GM19438 (cell line): ENCODE data around the gene RHO.
A peak's percentile ranks its signal among the peaks of the same experiment; 100 is the strongest.

ENCODE experiments used
- ATAC-seq: cut with Tn5 transposase; IDR thresholded peaks from one replicate; pipeline ENCODE4 v1.9.1; 2021; ENCODE audit warnings: low read depth; ENCODE audit not compliant: unreplicated experiment

Gene RHO

DNA sequence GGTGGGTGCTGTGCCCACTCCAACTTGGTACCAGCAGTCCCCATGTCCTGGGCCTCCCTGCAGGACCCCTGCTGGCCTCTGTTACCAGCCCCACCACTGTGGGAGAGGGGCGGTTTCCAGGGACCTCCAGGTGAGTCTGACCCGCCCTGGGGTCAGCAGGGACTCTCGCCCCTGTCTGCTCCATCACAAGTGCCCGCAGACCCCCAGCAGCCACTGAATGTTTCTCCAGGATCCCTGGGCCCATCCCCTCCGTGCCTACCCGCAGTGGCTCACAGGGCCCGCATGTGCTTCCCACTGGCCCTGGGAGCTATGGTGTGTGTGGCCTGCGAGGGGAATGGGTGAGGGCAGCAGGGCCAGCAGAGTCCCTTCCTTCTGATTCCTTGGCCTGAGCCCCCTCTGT, 9.9 kb upstream of the RHO start:
- ATAC-seq = no peak

GRCh38 chr3:129519449-129519848, 9.0 kb upstream of the RHO start:
- ATAC-seq = no peak

DNA sequence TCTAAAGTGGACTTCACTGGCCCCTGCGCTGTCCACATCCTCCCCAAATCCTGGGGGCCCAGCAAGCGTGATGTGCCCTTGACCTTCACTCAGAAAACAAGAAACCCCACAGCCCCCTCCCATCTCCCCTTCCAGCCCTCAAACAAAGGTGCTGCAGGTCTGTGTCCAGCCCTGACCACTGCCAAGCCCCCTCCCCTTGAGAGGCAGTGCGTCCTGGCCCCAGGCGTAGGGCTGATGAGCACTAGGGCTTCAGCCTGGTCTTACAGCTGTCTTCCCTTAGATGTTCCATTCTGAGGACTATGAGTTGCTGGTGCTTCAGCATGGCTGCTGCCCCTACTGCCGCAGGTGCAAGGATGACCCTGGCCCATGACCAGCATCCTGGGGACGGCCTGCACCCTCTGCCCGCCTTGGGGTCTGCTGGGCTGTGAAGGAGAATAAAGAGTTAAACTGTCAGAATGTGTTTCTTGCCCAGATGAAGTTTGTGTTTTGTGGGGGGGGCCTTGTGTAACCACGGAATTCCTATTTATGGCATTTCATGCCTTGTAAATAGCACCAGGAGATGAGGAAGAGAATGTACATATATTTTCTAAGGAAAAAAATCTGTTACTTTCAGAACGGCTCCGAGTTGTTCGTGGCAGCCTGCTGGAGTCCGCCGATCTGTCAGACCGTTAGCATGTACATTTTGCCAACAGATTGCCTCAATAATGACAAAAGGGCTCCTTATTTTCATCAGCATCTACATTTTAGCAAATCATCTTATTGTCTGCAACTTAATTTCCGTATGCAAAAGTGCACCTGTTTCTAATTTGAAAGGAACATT, 8.3 kb upstream of the RHO start:
- ATAC-seq = no peak

DNA sequence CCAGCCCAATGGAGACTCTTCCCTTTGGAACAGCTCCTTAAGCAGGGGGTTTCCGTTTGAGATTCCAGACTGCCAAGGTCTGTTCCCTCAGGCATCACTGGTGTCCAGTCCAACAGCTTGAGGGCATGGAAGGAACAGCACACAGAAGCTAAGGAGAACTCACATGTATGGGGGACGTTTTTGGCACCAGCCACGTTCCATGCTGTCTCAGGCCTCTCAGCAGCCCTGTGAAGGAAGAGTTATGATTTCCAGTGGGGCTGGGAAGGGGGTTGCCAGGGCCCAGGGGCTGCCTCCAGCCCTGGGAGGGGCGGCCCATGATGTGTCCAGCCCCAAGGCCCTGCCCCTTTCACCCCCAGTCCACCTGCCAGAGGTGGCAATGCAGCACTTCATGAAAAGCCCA, 7.5 kb upstream of the RHO start:
- no peak for ATAC-seq

DNA sequence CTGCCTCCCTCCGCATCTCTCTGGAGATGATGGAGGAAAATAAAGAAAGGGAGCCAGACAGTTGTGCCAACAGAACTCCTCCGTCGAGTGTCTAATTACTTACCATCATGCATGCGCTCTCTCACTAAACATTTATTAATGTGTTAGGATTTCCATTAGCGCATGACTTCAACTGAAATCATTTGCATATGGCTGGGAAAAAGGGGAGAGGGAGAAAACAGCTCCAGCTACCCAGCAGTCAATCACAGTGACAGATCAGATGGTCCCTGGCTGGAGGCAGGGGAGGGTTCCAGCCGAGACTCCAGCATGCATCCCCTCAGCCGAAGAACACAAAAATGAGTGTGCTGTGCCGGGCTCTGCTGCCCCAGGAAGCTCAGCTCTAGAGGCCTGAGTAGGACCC, 6.8 kb upstream of the RHO start:
- no peak for ATAC-seq

- no peak for ATAC-seq
These were observed 5.5 kb upstream of the RHO start for GRCh38 chr3:129522953-129523352.

DNA sequence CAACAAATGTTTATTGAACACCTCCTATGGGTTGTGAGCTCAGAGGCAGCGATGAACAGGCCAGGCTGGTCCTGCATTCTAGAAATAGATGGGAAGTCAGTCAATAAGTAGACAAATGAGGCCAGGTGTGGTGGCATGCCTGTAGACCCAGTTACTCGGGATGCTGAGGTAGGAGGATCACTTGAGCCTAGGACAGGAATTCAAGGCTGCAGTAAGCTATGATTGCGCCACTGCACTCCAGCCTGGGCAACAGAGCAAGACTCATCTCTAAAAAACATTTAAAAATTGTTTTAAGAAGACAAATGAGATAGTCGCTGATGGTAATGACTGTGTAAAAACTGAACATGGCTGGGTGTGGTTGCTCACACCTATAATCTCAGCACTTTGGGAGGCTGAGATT, 4.4 kb upstream of the RHO start:
- no peak for ATAC-seq

DNA sequence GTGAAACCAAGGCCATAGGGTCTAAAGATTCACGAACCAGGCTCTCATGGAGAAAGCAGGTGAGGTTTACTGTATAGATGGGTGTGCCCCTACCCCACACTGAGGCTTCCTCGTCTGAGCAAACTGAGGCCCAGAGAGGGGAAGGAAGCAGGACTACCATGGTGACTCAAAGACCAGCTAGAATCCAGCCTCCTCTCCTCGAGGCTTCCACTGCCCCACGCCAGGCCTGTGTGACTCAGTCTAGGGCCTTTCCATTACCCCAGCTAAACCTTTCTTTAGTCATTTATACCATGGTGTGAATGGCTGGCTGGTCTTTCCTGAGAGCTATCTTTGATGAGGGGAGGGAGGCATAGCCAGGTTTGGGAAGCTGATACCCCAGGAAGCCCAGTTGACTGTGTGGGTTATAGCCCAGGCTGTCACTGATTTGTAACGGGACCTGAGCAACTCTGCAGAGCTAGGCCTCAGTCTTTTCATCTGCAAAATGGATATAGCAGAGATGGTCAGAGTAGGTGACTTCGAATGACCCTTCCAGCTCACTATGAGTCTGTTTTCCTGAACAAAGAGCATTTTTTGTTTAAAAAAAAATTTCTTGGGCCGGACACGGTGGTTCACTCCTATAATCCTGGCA, 3.0 kb upstream of the RHO start:
- no peak for ATAC-seq

DNA sequence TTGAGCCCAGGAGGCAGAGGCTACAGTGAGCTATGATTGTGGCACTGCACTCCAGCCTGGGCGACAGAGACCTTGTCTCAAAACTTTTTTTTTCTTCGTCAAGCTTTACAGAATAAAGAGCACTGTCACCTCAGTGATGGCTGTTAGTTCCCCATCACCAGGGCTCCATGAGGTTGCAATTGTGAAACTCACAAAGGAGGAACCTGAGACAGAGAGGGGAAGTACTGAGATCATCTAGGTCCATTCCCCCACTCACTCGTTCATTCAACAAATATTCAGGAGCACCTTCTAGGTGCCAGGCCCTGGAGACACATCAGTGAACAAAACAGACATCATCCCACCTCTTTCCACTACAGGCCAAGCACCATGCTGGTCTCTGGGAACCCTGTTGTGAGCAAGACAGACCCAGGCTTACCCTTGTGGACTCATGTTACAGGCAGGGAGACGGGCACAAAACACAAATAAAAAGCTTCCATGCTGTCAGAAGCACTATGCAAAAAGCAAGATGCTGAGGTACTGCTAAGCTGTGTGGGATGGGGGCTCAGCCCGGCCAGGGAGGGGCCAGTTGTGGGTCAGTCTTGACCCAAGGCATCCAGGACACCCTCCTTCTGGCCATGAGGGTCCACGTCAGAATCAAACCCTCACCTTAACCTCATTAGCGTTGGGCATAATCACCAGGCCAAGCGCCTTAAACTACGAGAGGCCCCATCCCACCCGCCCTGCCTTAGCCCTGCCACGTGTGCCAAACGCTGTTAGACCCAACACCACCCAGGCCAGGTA, 2.1 kb upstream of the RHO start:
- ATAC-seq = peak; percentile 81

- no peak for ATAC-seq
These were observed 1.2 kb upstream of the RHO start for GRCh38 chr3:129527262-129527661.

DNA sequence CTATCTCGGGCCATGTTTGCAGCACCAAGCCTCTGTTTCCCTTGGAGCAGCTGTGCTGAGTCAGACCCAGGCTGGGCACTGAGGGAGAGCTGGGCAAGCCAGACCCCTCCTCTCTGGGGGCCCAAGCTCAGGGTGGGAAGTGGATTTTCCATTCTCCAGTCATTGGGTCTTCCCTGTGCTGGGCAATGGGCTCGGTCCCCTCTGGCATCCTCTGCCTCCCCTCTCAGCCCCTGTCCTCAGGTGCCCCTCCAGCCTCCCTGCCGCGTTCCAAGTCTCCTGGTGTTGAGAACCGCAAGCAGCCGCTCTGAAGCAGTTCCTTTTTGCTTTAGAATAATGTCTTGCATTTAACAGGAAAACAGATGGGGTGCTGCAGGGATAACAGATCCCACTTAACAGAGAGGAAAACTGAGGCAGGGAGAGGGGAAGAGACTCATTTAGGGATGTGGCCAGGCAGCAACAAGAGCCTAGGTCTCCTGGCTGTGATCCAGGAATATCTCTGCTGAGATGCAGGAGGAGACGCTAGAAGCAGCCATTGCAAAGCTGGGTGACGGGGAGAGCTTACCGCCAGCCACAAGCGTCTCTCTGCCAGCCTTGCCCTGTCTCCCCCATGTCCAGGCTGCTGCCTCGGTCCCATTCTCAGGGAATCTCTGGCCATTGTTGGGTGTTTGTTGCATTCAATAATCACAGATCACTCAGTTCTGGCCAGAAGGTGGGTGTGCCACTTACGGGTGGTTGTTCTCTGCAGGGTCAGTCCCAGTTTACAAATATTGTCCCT, 1.2 kb downstream of the RHO start:
- ATAC-seq = no peak

GRCh38 chr3:129530251-129530791, 1.9 kb downstream of the RHO start:
- ATAC-seq = no peak

DNA sequence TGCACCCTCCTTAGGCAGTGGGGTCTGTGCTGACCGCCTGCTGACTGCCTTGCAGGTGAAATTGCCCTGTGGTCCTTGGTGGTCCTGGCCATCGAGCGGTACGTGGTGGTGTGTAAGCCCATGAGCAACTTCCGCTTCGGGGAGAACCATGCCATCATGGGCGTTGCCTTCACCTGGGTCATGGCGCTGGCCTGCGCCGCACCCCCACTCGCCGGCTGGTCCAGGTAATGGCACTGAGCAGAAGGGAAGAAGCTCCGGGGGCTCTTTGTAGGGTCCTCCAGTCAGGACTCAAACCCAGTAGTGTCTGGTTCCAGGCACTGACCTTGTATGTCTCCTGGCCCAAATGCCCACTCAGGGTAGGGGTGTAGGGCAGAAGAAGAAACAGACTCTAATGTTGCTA, 2.4 kb downstream of the RHO start:
- ATAC-seq = no peak

DNA sequence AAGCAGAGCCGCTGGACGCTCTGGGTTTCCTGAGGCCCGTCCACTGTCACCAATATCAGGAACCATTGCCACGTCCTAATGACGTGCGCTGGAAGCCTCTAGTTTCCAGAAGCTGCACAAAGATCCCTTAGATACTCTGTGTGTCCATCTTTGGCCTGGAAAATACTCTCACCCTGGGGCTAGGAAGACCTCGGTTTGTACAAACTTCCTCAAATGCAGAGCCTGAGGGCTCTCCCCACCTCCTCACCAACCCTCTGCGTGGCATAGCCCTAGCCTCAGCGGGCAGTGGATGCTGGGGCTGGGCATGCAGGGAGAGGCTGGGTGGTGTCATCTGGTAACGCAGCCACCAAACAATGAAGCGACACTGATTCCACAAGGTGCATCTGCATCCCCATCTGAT, 3.3 kb downstream of the RHO start:
- ATAC-seq = no peak

DNA sequence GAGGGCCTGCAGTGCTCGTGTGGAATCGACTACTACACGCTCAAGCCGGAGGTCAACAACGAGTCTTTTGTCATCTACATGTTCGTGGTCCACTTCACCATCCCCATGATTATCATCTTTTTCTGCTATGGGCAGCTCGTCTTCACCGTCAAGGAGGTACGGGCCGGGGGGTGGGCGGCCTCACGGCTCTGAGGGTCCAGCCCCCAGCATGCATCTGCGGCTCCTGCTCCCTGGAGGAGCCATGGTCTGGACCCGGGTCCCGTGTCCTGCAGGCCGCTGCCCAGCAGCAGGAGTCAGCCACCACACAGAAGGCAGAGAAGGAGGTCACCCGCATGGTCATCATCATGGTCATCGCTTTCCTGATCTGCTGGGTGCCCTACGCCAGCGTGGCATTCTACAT, 3.8 kb downstream of the RHO start:
- no peak for ATAC-seq

GRCh38 chr3:129533406-129533805, 5.0 kb downstream of the RHO start:
- no peak for ATAC-seq

- ATAC-seq = no peak
These were observed 6.1 kb downstream of the RHO start for GRCh38 chr3:129534428-129535027.

- no peak for ATAC-seq
These were observed 6.6 kb downstream of the RHO start for GRCh38 chr3:129535075-129535474.

GRCh38 chr3:129536374-129536667, 7.9 kb downstream of the RHO start:
- no peak for ATAC-seq

DNA sequence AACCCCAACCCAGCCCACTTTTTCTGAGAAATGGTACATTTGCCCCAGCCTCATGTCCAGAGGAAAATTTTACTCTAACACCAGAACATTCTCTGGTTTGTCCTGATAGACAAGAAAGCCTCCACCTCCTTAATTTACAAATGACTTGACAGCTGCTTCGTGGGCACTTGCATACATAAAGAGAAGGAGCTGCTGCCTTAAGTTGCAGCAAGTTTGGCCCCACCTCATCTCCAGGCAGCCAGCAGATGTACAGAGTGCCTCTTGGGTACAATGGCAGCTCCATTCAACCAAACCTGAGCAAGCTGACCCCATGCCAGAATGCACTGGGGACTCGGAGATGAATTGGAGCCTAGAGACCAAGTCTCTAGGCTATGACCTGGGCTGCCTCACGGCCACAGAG, 8.4 kb downstream of the RHO start:
- ATAC-seq = no peak
